GM23338 (cell line): Measurements from ENCODE around the gene ZBTB2.
A peak's percentile ranks its signal among the peaks of the same experiment; 100 is the strongest.

ENCODE experiments used
- CREB1 ChIP-seq: fragments of 250-450 bp; sonication (Bioruptor Pico); IDR thresholded peaks from 2 replicates; pipeline ENCODE4 v1.5.0; 2020; ENCODE audit warnings: low read depth, mild to moderate bottlenecking, moderate library complexity
- EZH2phosphoT487 ChIP-seq: fragments of 200-600 bp; sonication (generic); IDR thresholded peaks from one replicate; pipeline ENCODE4 v1.8.1; 2018; ENCODE audit warnings: antibody characterized with exemption; ENCODE audit not compliant: unreplicated experiment
- POLR2AphosphoS5 ChIP-seq: IDR thresholded peaks from 2 replicates; pipeline ENCODE4 v1.6.1; 2016; ENCODE audit warnings: antibody characterized with exemption, low read depth
- TF ChIP-seq, protein P1 (sequence below), 2 experiments: fragments of 200-600 bp in 1 of 2; sonication (generic) in 1 of 2; conservative IDR thresholded peaks; 2 replicates each; pipeline versions ENCODE4 v1.5.1 to v1.6.1; 2016 to 2017; ENCODE audit warnings: antibody characterized with exemption in 2 of 2, low read depth in 2 of 2, mild to moderate bottlenecking in 2 of 2, moderate library complexity in 1 of 2

DNA sequence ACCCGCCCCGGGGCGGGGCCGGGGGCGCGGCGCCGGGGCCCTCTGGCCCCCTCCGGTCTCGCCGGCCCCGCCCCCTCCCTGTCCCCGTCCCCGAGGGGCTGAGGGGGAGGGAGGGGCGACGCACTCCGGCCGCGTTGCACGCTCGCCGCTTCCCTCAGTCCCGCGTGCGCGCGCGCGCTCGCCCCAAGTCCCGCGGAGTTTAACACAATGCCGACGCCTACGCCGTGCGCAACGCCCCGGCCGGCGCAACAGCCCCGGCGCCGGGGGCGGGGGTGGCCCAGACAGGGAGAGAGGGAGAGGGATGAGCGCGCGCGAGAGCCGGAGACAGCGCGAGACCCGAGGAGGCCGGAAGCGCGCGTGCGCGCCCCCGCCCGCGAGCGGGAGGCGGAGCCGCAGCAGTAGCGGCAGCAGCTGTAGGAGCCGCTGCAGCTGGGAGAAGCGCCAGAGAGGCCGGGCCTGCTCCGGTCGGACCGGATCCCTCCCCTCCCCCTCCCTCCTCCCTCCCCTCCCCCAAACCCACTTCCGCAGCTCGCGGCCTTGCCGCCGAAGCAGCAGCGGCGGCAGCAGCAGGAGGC lies 996 bp downstream of the ZBTB2 start:
- TF ChIP-seq CREB1 (CRISPR knock-in tag) (0 out of 2 replicates have a peak, but pooled peaks have one; percentile 18), POLR2AphosphoS5 (peak; percentile 50), EZH2phosphoT487 (no peak)
- TF ChIP-seq, protein P1, sequence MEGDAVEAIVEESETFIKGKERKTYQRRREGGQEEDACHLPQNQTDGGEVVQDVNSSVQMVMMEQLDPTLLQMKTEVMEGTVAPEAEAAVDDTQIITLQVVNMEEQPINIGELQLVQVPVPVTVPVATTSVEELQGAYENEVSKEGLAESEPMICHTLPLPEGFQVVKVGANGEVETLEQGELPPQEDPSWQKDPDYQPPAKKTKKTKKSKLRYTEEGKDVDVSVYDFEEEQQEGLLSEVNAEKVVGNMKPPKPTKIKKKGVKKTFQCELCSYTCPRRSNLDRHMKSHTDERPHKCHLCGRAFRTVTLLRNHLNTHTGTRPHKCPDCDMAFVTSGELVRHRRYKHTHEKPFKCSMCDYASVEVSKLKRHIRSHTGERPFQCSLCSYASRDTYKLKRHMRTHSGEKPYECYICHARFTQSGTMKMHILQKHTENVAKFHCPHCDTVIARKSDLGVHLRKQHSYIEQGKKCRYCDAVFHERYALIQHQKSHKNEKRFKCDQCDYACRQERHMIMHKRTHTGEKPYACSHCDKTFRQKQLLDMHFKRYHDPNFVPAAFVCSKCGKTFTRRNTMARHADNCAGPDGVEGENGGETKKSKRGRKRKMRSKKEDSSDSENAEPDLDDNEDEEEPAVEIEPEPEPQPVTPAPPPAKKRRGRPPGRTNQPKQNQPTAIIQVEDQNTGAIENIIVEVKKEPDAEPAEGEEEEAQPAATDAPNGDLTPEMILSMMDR (conservative IDR thresholded peaks at IDR 0.05; ENCODE audit: low read depth in 2 of 2): no peak
